Testis (tissue), 3 donors: ENCODE data around the gene ATP11A. TPM values are rescaled to one million over a fixed set of nuclear protein-coding genes. Genes with fewer than 3 reads are reported as not detected.
"Not testable (repeated sequence)": the region's sequence is repeated elsewhere in the genome, so short reads cannot be mapped to it uniquely, and the experiment has no call there.

ENCODE experiments used
- DNase-seq: peaks from one replicate; pipeline ENCODE4 v3.0.0-alpha.2; 2019
- H3K27ac ChIP-seq, 2 donors: fragments of 200-600 bp; sonication (generic); one replicate each; pipeline ENCODE4 v1.5.1; 2019
- H3K27me3 ChIP-seq: fragments of 200-600 bp; sonication (generic); one replicate; pipeline ENCODE4 v1.5.1; 2019
- H3K36me3 ChIP-seq: fragments of 200-600 bp; sonication (generic); one replicate; pipeline ENCODE4 v1.5.1; 2017; ENCODE audit warnings: low read depth; ENCODE audit errors: missing control alignments
- H3K4me1 ChIP-seq: fragments of 200-600 bp; sonication (generic); one replicate; pipeline ENCODE4 v1.5.1; 2019
- H3K4me3 ChIP-seq, 2 donors: fragments of 200-600 bp; sonication (generic); one replicate each; pipeline ENCODE4 v1.5.1; 2017 to 2019
- H3K9me3 ChIP-seq: fragments of 200-600 bp; sonication (generic); one replicate; pipeline ENCODE4 v1.5.1; 2017
- CTCF ChIP-seq, 3 experiments: fragments of 450-650 bp in 2 of 3; fragments of 200-600 bp in 1 of 3; sonication (generic) in 1 of 3; IDR thresholded peaks; one replicate each; pipeline ENCODE4 v1.5.1; 2016 to 2019; ENCODE audit warnings: antibody characterized with exemption in 3 of 3, mild to moderate bottlenecking in 2 of 3, moderate library complexity in 1 of 3
- POLR2A ChIP-seq: fragments of 450-650 bp; IDR thresholded peaks from one replicate; pipeline ENCODE4 v1.6.1; 2017; ENCODE audit warnings: antibody characterized with exemption, mild to moderate bottlenecking, moderate library complexity
- whole genome bisulfite sequencing, 2 donors: methylation state at CpG; one replicate each; pipeline ENCODE4 v1.1.5; 2018; 5-methylcytosine and 5-hydroxymethylcytosine counted together
- intact Hi-C: fragments of 100-400 bp; cut with DNase I; formaldehyde crosslinking; loops from one replicate; pipeline ENCODE4 v1.15.1; 2023; ENCODE audit warnings: low total_unique reads
- polyA plus RNA-seq: library from polyadenylated mRNA; stranded (reverse); fragments of 350-450 nt; fragmentation: Illumina TruSeq; extraction: RNeasy Lipid Tissue Mini Kit (QIAGEN cat#74804); gene quantifications from one replicate; pipeline ENCODE4 v1.2.3, GENCODE V29; 2014; ENCODE audit warnings: low read depth, low replicate concordance; ENCODE audit not compliant: insufficient read depth
- total RNA-seq, 2 donors: library from RNA; depleted of rRNA; stranded (reverse); fragments of >200 nt; gene quantifications; one replicate each; pipeline ENCODE4 v1.2.3, GENCODE V29; 2016

Gene ATP11A
- total and polyA plus RNA-seq, 3 donors from 2014 or later: 34.4 to 122 (median 112) TPM

DNA sequence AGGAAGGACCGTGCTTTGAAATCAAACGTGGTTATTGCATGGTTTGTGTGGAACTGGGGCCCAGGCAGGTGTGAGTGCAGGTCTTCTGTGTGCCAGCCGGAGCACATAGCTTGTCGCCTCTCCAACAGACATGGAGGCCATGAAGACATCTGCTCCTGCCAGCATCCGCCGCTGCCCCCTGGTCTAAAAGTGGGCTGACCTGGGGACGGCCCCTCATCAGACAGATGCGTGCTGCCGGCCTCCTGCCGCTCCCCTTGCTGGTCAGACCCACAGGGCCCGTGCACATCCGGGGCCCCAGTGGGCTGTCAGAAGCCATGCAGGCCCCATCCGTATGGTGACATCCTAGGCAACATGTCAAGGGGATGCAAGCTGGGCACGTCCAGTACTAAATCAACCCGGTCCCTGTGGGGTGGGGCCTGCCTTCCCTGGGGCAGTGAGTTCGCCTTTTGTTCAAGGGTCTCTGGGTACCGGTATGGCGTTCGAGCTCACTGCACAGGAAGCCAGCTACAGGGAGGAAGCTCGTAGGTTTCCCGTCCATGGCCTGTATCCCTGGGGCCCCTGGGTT, 191.2 kb downstream of the ATP11A start:
- H3K27ac ChIP-seq: no peak overlapping the region
- intact Hi-C loops: no loop called here
- TF ChIP-seq CTCF (IDR thresholded peaks at IDR 0.05): no peak
- no peak for TF ChIP-seq POLR2A
- no peaks in the 10 kb centered on the region for H3K27me3 ChIP-seq
- no peaks in the 10 kb centered on the region for H3K9me3 ChIP-seq
- no peak for DNase-seq
- H3K4me1 ChIP-seq: peaks cover under 1% of the 10 kb centered on the region
- no peak overlapping the region for H3K4me3 ChIP-seq
- 92% methylated on average over 14 to 21 of the region's 21 CpGs for WGBS, 2 donors
- no peaks in the 10 kb centered on the region for H3K36me3 ChIP-seq

DNA sequence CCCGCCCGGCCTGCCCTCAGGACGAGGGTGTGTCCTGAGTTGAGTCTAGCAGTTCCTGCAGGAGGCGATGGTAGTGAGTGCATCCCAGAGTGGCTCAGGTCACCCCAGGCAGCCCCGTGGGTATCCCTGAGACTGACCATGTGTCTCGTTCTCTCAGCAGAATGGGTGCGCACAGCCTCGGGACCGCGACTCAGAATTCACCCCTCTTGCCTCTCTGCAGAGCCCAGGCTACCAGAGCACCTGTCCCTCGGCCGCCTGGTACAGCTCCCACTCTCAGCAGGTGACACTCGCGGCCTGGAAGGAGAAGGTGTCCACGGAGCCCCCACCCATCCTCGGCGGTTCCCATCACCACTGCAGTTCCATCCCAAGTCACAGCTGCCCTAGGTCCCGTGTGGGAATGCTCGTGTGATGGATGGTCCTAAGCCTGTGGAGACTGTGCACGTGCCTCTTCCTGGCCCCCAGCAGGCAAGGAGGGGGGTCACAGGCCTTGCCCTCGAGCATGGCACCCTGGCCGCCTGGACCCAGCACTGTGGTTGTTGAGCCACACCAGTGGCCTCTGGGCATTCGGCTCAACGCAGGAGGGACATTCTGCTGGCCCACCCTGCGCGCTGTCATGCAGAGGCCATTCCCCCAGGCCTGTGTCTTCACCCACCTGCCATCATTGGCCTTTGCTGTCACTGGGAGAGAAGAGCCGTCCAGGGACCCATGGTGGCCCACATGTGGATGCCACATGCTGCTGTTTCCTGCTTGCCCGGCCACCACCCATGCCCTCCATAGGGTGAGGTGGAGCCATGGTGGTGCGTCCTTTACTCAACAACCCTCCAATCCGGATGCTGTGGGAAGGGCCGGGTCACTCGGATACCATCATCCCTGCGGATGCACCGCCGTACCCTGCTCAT, 192.1 kb downstream of the ATP11A start:
- Histone ChIP-seq H3K27ac (no peak overlapping the region), H3K4me1 (peaks cover 3% of the 10 kb centered on the region), H3K36me3 (no peaks in the 10 kb centered on the region), H3K4me3 (no peak overlapping the region), H3K9me3 (no peaks in the 10 kb centered on the region), H3K27me3 (no peaks in the 10 kb centered on the region)
- TF ChIP-seq POLR2A (no peak), CTCF (IDR thresholded peaks at IDR 0.05) (no peak)
- intact Hi-C loops: no loop called here
- 96 to 97% methylated on average over 13 to 35 of the region's 35 CpGs for WGBS, 2 donors
- DNase-seq: no peak

- no peak for DNase-seq
- Histone ChIP-seq H3K9me3 (no peaks in the 10 kb centered on the region), H3K4me1 (peaks cover 3% of the 10 kb centered on the region), H3K27me3 (no peaks in the 10 kb centered on the region), H3K4me3 (no peak overlapping the region), H3K36me3 (no peaks in the 10 kb centered on the region), H3K27ac (no peak overlapping the region)
- TF ChIP-seq CTCF (IDR thresholded peaks at IDR 0.05): no peak
- no peak for TF ChIP-seq POLR2A
- 96% methylated on average over 19 to 34 of the region's 34 CpGs for WGBS, 2 donors
- intact Hi-C loops: no loop called here
Measured at GRCh38 chr13:112882555-112883024, 192.8 kb downstream of the ATP11A start.

DNA sequence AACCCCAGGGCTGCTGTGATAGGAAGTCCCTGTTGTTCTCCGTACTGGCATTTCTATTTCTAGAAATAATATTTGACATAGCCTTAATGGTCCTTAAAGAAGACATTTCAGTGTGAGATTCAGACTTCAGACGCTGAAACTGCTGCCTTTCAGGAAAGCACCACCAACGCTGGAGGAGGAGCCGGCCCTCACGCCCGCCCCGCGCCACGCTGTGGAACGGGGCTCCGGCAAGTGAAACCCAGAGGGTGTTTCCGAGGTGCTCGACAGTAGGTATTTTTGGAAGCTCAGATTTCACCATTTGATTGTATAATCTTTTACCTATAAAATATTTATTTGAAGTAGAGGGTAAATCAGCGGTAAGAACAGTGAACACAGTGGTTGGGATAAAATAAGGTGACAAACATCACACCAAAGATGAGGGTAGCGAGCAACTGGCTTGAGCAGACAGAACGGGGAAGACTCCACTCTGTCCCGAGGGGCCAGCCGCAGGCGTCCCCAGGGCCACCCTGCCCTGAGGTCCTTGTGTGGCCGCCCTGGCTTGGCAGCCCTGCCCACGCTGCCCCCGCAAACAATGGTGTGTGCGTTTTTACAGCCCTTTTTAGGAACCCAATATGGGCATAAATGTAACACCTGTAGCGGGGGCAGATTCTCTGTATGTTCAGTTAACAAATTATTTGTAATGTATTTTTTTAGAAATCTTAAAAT, 193.6 kb downstream of the ATP11A start:
- H3K4me1 ChIP-seq: peaks cover 3% of the 10 kb centered on the region
- 91% methylated on average over 24 of the region's 24 CpGs for WGBS, 2 donors
- intact Hi-C loops: no loop called here

GRCh38 chr13:112884700-112885099, 194.9 kb downstream of the ATP11A start:
- H3K4me3 ChIP-seq, intact Hi-C loops, H3K36me3 ChIP-seq, H3K9me3 ChIP-seq, H3K27me3 ChIP-seq, H3K27ac ChIP-seq, DNase-seq, H3K4me1 ChIP-seq: not testable (repeated sequence)
- 87 to 91% methylated on average over 12 to 13 of the region's 13 CpGs for WGBS, 2 donors

More for the DNA sequence above, 193.6 kb downstream of the ATP11A start:
- H3K4me3 ChIP-seq: no peak overlapping the region
- H3K27ac ChIP-seq: no peak overlapping the region
- no peaks in the 10 kb centered on the region for H3K9me3 ChIP-seq
- H3K36me3 ChIP-seq: no peaks in the 10 kb centered on the region
- DNase-seq: no peak
- H3K27me3 ChIP-seq: no peaks in the 10 kb centered on the region
- TF ChIP-seq POLR2A (no peak), CTCF (IDR thresholded peaks at IDR 0.05) (no peak)
